Suppressor macrophage (primary cell): ENCODE data around the gene EDAR.

ENCODE experiments used
- DNase-seq, 4 experiments: peaks; one replicate each; pipeline ENCODE4 v3.0.0-alpha.2; 2020 to 2022

EDAR gene

DNA sequence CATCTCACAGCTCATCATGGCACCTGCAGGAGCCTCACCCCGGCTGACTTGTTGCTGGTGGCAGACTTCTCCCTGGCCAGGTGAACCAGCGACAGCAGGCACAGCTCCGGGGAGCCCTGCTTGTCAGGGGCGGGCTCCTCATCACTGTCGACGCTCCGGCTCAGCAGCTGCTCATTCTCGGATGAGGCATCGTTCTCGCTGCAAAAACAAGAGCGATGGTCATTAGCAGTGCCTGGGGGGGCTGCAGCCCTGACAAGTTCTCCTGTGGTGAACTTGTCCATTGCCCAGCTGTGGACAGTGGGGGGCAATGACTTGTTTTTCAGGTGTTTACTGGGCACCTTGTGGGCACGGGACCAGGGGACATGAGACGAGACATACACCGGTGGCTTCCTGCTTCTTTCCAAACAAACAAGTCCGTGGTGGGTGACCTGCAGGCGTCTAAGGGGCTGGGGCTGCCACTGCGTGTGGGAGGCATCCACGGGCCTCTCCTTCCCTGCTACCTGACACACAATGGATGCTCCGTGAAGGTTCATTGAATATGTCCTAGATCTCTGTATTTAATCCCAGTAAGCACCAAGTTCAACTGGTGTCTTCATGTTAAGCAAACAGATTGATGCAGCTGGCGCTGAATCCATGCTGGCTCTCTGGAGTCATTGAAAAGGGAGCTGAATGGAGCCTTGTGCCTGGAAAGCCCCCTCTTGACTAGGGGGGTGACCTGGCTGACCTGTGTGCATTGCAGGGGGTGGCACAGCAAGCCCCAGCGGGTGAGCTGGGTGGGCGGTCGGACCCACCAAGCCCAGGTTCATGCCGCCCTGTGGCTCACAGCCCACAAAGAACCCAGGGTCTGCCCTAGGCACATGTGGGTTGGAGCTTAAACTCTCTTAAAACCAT is 81.0 kb downstream of the EDAR start:
- DNase-seq: no peak

DNA sequence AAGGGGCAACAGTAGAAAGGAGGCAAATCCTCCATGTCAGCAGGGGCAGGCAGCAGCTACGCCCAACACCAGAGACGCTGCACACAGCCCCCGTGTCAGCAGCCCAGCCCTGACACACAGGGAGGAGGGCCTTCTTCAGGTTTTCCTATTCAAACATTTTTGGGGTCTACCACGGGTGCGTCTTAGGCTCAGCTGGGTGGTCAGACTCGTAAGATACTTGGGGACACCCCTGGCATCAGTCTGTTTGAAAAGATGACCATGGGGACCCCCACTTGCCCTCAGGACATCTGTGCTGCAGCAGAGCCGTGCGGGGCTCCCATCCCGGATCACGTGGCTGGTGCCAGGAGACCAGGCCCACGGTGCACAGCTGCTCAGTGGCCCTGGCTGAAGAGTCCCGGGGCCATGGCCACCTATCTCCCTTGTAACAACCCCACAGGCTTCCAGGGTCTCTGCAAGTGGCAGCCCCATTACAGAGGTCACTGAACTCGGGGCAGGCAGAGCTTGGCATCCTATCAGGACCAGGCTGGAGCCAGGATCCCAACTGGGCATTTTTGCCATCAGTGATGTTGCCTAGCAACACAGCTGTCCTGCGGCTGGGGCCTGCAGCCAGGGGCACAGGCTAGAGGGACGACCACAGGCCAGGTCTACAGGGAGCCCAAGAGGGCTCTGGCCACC is 82.5 kb downstream of the EDAR start:
- no peak for DNase-seq

DNA sequence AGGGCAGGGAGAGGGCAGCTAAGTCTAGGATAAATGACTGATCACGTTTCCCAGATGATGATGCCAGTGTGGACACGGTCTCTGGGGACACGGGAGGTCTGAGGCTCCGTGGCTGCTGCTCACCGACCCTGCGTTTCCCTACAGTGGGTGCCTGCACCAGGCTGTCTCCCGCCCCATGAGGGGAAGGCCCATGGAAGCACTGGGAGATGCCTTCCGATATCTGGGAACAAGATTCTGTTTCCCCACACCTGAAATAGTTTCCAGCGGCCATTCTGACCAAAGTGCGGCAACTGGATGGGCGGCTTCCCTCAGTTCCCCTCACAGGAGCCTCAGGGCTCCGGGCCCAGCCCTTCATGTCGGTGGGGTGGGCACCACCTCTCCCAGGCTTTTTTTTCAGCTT is 83.1 kb downstream of the EDAR start:
- no peak for DNase-seq

DNA sequence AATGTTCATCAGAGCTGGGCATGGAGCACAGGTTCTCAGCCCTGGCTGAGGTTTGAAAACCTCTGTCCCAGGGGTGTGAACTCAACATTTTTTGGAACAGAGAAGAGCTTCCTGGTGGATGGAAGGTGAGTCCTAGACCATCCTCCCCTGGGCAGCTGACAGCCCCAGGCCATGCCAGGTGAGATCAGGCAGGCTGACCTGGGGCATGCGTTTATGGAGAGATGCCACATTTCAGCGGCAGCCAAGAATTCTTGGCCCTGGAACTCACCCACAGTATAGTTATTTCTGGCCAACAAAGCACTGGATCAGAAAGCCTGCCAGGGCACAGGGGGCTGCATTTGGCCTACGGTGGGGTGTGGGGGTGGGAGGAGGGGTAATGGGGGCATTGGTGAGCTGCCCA is 83.8 kb downstream of the EDAR start:
- no peak for DNase-seq

DNA sequence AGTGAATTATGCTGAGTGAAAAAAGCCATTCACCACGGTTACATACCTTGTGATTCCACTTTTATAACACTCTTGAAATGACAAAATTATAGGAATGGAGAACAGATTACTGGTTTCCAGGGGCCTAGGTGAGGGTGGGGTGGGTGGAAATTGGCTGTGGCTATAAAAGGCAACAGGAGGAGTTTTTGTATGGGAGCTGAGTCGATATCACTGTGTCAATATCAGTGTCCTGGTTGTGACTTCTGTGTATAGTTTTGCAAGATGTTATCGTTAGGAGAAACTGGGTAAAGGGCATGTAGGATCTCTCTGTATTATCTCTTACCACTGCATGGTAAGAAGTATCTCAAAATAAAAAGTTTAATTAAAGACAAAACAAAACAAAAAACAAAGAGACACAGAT is 84.3 kb downstream of the EDAR start:
- no peak for DNase-seq

DNA sequence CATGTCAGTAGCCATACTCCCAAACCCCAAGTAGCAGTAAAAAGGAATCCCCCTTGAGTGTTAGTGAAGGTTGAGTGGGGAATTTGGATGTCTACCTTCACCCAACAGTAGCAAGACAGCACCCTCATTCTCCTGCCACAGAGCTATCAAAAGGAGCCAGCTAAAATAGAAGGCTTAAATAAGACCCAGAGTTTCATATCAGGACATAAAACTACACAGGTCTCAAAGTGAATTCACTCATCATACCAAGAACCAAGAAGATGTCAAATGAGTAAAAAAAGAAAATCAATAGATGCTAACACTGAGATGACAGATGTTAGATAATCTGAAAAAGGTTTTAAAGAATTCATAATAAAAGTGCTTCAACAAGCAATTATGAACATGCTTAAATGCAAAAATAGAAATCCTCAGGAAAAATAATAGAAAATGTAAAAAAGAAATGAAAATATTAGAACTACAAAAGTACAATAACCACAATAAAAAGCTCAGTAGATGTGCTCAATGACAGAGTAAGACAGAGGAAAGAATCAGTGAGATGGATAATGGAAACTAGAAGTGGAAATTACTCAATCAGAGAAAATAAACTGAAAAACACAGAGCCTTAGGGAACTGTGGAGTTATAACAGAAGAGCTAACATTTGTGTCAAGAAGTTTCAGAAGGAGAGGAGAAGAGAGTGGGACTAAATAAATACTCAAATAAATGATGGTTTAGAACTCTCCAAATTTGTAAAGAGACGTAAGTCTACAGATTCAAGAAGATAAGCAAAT is 90.5 kb downstream of the EDAR start:
- no peak for DNase-seq

DNA sequence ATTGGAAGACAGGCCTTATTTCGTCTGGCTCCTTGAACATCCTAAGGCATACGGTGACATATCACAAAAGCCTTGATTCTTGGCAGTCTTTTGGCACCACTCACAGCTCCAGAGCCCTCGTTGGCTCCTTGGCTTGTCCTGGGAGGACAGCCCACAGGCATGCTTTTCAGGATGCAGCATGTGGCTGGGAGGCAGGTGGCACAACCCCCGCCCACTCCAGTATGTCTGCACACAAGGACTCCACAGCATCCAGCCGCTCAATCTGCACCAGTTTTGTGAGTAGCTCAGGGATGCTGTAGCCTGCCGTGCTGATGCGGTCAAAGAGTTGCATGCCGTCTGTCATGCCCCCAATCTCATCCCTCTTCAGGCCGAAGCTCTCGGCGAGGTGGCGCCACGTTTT is 92.3 kb downstream of the EDAR start:
- no peak for DNase-seq

DNA sequence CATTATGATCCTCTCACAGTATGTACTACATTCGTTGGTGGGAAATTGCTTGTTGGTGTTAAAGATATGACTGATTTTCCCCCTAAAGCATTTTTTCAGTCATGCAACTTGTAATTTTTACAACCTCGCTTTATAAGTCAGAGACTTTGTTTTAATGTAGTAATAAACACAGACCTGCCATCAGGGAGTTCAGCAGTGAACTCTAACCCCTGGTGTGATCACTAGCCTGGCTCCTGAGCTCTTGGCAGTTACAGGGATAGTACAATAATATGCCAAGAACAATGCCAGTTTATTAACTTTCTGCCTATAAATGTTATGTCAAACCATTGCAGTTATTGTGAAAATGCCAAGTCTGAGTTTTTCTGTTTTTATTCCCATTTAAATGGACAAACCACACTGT is 93.8 kb downstream of the EDAR start:
- DNase-seq: no peak

DNA sequence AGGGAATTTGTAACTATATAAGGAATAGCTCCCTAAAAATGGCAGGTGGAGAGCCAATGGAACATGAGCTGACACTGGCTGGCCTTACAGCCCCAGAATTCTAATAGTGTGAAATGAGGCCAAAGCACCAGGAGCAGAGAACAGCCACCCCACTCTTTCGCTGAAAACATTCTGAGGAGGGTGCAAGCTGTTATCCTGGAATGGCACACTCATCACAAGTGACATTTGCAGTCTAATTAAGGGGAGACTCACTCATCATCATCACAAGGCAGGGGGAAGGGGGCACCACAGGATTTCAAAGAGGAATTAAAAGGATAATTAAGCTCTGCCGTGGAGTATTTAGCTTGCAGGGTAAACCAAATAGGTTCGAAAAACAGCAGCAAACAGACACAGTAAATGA is 94.3 kb downstream of the EDAR start:
- no peak for DNase-seq

DNA sequence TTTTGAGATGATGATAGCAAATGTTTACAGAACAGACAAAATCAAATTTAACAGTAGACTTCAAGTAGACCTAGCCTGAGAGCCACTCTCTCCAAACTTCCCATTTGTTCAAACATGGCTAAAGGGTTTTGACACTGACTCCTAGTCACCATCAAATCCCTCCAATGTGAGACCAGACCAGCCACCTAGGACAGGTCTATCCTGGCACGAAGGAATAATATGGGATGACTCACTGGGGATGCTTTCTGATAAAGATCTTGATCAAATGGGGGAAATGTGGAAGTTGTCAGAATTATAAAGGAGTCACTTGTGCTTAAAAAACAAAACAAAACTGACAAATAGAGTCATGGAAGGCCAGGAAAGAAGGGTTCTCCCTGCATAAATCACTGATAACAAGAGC is 95.7 kb downstream of the EDAR start:
- no peak for DNase-seq

DNA sequence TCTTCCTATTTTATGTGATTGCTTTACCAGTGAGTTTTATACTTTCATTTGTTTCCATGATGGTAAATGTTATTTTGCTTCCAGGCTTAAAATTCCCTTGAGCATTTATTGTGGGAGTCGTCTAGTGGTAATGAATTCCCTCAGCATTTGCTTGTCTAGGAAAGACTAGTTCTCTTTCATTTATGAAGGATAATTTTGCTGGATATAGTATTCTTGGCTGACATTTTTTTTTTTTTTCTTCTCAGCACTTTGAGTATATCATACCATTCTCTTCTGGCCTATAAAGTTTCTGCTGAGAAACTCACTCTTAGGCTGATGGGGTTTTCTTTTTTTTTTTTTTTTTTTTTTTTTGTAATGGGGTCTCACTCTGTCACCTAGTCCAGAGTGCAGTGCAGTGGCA is 99.1 kb downstream of the EDAR start:
- DNase-seq: no peak

DNA sequence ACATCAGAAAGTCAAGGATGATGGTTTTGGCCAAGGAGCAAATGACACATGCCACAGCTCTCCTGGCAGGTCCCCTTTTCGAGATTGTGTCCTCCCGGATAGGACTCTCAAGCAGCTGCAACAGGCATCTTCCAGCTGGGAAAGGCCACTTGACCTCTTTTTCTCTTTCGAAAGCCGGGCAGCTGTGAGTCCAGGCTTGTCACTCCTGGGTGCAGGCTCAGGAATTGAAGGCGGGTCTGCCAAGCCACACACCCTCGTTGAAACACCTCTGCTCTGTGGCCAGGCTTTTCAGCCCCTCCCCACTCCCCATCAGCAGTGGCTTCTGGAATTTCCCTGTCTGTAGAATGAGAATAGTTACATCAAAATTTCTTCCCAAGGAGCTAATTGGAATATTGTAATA is 104.4 kb downstream of the EDAR start:
- DNase-seq: no peak

DNA sequence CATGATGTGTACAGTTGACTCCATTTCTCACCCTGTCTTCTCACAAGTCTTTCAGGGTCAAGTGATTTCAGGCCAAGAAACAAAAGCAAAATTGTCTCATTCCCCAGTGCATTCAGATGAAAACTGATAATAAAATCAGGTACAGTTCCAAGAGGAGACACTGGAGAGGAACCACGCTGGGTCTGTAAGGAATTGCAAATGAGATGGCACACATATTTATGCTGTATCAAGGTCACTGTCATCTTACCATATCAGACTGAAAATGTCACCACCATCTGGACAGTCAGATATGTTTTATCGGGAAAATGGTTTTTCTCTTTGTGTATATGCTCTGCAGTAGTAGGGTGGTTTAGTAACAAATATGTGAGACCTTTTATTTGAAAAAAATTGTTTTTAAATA is 110.7 kb downstream of the EDAR start:
- DNase-seq: no peak

DNA sequence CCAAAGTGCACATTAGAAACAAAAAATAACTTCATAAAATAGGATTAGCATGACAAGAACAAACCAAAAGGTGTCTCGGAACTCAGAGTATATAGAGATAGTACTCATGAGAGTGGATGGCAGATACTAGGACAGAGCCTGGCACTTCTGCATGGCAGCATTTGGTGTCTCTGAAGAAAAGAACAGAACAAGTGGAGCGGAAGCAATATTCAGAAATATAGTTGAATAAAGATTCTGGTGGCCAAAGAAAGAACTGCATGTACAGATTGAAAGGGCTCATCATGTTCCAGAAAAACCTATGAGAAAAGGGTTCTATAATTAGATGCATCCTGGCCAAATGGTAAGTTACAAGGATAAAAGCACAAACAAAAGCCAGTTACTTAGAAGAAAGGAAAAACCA is 111.5 kb downstream of the EDAR start:
- DNase-seq: no peak

DNA sequence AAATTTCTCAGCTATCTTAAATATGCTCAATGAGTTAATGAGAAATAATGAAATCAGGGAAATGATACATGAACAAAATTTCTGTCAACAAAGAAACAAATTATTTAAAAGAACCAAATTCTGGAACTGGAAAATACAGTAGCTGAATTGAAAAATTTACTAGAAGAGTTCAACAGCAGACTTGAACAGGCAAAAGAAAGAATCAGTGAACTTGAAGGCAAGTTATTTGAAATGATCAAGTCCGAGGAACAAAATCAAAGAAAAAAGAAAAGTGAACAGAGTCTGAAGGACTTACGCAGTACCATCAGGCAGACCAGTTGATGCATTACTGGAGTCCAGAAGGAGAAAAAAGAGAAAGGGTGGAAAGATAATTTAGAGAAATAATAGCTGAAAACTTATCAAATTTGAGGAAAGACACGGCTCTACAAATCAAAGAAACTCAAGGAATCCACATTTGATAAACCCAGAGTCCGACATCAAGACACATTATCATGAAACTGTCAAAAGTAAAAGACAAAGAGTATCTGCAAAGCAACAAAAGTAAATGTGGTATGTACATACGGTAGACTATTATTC is 118.9 kb downstream of the EDAR start:
- no peak for DNase-seq

DNA sequence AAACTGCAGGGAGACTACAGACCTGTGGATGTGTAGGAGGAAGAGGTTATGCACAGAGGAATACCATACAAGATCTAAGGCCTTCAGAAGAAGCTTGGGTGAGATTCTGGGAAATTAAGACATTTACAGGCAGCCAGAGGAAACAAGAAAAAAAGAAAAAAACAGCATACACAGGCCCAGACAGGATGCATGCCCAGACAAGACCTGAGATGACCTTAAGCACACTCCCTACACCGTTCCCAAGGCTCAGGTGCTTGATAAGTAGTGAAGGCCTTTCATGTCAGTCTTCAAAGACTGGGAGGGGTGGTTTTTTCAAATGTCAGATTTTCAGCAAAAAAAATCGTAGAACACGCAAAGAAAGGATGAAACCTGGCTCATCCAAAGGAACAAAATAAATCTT is 119.5 kb downstream of the EDAR start:
- DNase-seq: no peak

DNA sequence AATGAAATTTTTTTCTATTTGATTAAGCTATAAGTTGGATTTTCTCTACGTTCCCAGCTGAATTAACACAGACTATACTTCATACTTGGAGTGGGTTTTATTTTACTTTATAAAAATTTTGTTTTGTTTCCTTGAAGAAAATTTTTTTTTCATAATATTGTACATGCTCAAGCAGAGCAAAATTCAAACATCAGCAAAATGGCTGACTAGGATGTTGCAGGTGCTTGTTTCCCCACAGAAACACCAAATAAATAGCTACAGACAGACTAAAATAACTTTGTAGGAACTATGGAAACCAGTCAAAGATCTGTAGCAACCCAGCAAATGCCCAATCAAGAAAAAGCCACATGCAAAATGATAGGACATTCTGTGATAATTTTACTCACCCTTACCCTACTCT is 120.1 kb downstream of the EDAR start:
- no peak for DNase-seq

DNA sequence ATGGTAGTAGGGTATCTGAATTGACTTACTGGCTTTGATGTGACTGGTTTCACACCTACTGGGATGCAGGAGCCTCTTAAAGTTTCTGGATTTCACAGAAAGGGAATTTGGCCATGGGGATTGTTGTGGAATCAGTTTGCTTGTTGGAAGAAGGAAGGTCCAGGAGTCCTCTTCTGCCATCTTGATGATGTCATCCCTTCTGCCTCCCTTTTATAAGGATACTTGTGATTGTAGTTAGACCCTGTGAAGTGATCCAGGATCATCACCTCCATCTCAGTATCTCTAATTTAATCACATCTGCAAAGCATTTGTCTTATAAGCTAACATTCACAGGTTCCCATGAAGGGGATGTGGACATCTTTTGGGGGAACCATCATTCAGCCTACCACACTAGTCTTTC is 123.0 kb downstream of the EDAR start:
- DNase-seq: no peak

DNA sequence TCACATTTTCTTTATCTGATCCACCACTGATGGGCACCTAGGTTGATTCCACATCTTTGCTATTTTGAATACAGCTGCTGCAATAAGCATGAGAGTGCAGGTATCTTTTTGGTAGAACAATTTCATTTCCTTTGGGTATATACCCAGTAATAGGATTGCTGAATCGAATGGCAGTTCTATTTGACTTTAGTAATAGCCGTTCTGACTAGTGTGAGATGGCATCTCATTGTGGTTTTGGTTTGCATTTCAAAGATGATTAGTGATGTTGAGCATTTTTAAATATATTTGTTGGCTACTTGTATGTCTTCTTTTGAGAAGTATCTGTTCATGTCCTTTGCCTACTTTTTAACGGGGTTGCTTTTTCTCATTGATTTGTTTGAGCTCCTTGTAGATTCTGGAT is 130.1 kb downstream of the EDAR start:
- DNase-seq: no peak

DNA sequence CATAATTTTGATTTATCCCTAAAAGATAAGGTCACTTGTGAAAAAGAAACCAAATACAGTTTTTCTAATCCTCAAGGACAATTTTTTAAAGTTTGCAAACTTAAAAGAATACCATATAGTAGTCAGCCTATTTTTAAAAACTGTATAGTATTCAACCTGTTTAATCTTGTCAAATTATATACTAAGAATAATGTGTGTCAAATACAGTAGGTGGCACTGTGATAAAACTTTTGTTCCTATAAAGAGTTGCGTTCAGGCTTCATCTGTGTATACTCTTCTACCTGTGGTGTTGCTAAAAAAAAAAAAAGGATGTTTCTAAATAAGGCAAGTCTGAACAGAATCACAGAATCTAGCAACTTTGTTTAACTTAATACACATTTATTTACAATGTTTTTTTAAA is 133.8 kb downstream of the EDAR start:
- peak in 1 of 4 experiments; percentile 6 for DNase-seq

DNA sequence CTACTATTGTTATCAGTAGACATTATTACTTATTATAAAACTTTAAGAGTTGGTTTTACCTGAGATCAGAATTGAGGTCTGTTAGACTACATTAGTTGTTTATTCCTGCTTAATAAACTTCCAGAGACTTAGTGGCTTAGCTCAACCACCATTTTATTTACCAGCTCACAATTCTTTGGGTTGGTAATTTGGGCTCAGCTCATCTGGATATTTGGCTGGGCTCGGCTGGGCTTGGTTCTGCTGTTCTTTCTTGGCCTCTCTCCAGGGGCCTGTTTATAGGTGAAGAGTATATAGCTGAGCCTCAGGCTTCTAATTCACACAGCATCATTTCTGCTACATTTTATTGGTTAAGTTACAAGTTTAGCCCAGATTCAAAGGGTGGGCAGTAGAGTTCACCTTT is 134.5 kb downstream of the EDAR start:
- DNase-seq: no peak

DNA sequence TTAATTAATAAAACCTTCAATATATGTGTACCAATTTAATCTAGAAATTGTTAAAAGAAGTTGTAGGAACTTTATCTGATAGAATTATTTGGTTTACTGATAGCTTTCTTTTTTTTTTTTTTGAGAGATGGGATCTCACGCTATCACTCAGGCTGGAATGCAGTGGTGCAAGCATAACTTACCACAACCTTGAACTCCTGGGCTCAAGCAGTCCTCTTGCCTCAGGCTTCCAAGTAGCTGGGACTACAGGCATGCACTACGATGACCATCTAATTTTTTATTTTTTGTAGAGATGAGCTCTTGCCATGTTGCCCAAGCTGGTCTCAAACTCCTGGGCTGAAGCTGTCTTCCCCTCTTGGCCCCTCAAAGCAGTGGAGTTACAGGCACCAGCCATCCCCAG is 135.6 kb downstream of the EDAR start:
- DNase-seq: no peak

DNA sequence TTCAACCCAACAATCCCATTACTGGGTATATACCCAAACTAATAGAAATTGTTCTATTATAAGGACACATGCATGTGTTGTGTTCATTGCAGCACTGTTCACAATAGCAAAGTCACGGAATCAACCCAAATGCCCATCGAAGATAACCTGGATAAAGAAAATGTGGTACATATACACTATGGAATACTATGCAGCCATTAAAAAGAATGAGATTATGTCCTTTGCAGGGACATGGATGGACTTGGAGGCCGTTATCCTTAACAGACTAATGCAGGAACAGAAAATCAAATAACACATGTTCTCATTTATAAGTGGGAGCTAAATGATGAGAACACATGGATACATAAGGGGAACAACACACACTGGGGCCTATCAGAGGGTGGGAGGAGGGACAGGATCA is 136.6 kb downstream of the EDAR start:
- DNase-seq: no peak
